GM21360 (cell line): ENCODE results near the gene FOXC1.

Experiments
- ATAC-seq: cut with Tn5 transposase; IDR thresholded peaks from one replicate; pipeline ENCODE4 v1.9.1; 2021; ENCODE audit warnings: mild to moderate bottlenecking, moderate library complexity; ENCODE audit not compliant: unreplicated experiment

FOXC1 gene

GRCh38 chr6:1609648-1610496, at the start of gene FOXC1:
Gene FOXC1, plus strand, starts transcription at chr6:1609915. Its CDS starts 531 bp downstream, at chr6:1610446.
- peak; percentile 45 for ATAC-seq

GRCh38 chr6:1560281-1561058, 49.2 kb upstream of the FOXC1 start:
- ATAC-seq, result no peak

GRCh38 chr6:1561355-1561754, 48.4 kb upstream of the FOXC1 start:
- ATAC-seq, result no peak

- no peak for ATAC-seq
Observed at GRCh38 chr6:1562171-1562955, 47.4 kb upstream of the FOXC1 start.

- ATAC-seq, result no peak
Observed at GRCh38 chr6:1569377-1569776, 40.3 kb upstream of the FOXC1 start.

- ATAC-seq, result no peak
Observed at GRCh38 chr6:1570848-1571247, 38.9 kb upstream of the FOXC1 start.

GRCh38 chr6:1572892-1573291, 36.8 kb upstream of the FOXC1 start:
- no peak for ATAC-seq

GRCh38 chr6:1574083-1574761, 35.5 kb upstream of the FOXC1 start:
- no peak for ATAC-seq

- no peak for ATAC-seq
Observed at GRCh38 chr6:1574890-1575209, 34.9 kb upstream of the FOXC1 start.

- ATAC-seq, result no peak
Observed at GRCh38 chr6:1575210-1576041, 34.3 kb upstream of the FOXC1 start.

GRCh38 chr6:1576166-1576565, 33.5 kb upstream of the FOXC1 start:
- no peak for ATAC-seq

- no peak for ATAC-seq
Observed at GRCh38 chr6:1576711-1577110, 33.0 kb upstream of the FOXC1 start.

- ATAC-seq, result no peak
Observed at GRCh38 chr6:1577146-1577680, 32.5 kb upstream of the FOXC1 start.

- no peak for ATAC-seq
Observed at GRCh38 chr6:1577896-1578745, 31.6 kb upstream of the FOXC1 start.

- no peak for ATAC-seq
Observed at GRCh38 chr6:1579096-1579495, 30.6 kb upstream of the FOXC1 start.

- no peak for ATAC-seq
Observed at GRCh38 chr6:1580109-1580508, 29.6 kb upstream of the FOXC1 start.

- ATAC-seq, result no peak
Observed at GRCh38 chr6:1580585-1580984, 29.1 kb upstream of the FOXC1 start.

GRCh38 chr6:1581120-1581991, 28.4 kb upstream of the FOXC1 start:
- ATAC-seq, result no peak
